Endothelial cell of hepatic sinusoid (primary cell): ENCODE measurements around the gene FAM234A.

Experiments used
- in situ Hi-C: cut with HindIII; loops from 2 replicates; pipeline ENCODE4 v1.10.0; 2017; ENCODE audit warnings: low sequenced_read_pairs

Gene FAM234A

GRCh38 chr16:280552-280951 is 45.9 kb downstream of the FAM234A start, which contains the start of gene ARHGDIG:
Gene ARHGDIG, plus strand, starts transcription at chr16:280591. Its CDS starts 90 bp downstream, at chr16:280681.
- in situ Hi-C loops: no loop called here

- in situ Hi-C loops: no loop called here
These were observed 46.5 kb downstream of the FAM234A start for GRCh38 chr16:280991-281659.

- in situ Hi-C loops: no loop called here
These were observed 47.1 kb downstream of the FAM234A start for GRCh38 chr16:281660-282255.

GRCh38 chr16:282491-282890 is 47.9 kb downstream of the FAM234A start:
- in situ Hi-C loops: no loop called here

- in situ Hi-C loops: no loop called here
These were observed 48.6 kb downstream of the FAM234A start, which contains the start of gene PDIA2 for GRCh38 chr16:283033-283805. Gene PDIA2, plus strand, starts transcription at chr16:283164. Its CDS starts 6 bp downstream, at chr16:283170.

GRCh38 chr16:284204-285120 is 49.8 kb downstream of the FAM234A start:
- in situ Hi-C loops: no loop called here

- in situ Hi-C loops: no loop called here
These were observed 50.8 kb downstream of the FAM234A start for GRCh38 chr16:285146-286055.

GRCh38 chr16:286491-287297 is 52.1 kb downstream of the FAM234A start:
- in situ Hi-C loops: no loop called here

GRCh38 chr16:287298-287811 is 52.7 kb downstream of the FAM234A start:
- in situ Hi-C loops: no loop called here

- in situ Hi-C loops: no loop called here
These were observed 53.6 kb downstream of the FAM234A start for GRCh38 chr16:287981-288920.

- in situ Hi-C loops: no loop called here
These were observed 54.9 kb downstream of the FAM234A start for GRCh38 chr16:289395-289997.

GRCh38 chr16:290015-290680 is 55.5 kb downstream of the FAM234A start:
- in situ Hi-C loops: no loop called here

- in situ Hi-C loops: no loop called here
These were observed 56.2 kb downstream of the FAM234A start for GRCh38 chr16:290681-291405.

- in situ Hi-C loops: no loop called here
These were observed 56.9 kb downstream of the FAM234A start for GRCh38 chr16:291539-291938.

GRCh38 chr16:293043-293775 is 58.6 kb downstream of the FAM234A start:
- in situ Hi-C loops: no loop called here
